GM19372 (cell line): ENCODE data around the gene ACSL5.
"Not testable (repeated sequence)": the region's sequence is repeated elsewhere in the genome, so short reads cannot be mapped to it uniquely, and the experiment has no call there.

ENCODE experiments used
- ATAC-seq: cut with Tn5 transposase; IDR thresholded peaks from one replicate; pipeline ENCODE4 v1.9.1; 2021; ENCODE audit warnings: mild to moderate bottlenecking, low read depth, moderate library complexity; ENCODE audit not compliant: unreplicated experiment

ACSL5 gene

GRCh38 chr10:112348759-112349158, 25.2 kb upstream of the ACSL5 start:
- ATAC-seq: no peak

DNA sequence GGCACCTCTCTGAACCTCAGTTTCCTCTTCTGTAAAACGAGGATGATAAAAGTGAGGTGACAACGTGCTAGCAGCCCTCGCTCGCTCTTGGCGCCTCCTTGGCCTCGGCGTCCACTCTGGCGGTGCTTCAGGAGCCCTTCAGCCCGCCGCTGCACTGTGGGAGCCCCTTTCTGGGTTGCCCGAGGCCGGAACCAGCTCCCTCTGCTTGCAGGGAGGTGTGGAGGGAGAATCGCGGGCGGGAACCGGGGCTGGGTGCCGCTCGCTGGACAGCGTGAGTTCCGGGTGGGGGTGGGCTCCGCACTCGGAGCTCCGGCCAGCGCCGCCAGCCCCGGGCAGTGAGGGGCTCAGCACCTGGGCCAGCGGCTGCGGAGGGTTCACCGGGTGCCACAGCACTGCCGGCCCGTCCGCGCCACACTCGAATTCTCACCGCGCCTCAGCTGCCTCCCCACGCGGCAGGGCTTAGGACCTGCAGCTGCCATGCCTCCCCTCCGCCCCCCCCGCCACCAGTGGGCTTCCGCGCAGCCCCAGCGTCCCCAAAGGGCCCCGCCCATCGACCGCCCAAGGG, 24.3 kb upstream of the ACSL5 start:
- no peak for ATAC-seq

GRCh38 chr10:112351146-112351545, 22.8 kb upstream of the ACSL5 start:
- no peak for ATAC-seq

GRCh38 chr10:112352044-112352443, 21.9 kb upstream of the ACSL5 start:
- no peak for ATAC-seq

- no peak for ATAC-seq
Measured at GRCh38 chr10:112353046-112353445, 20.9 kb upstream of the ACSL5 start.

DNA sequence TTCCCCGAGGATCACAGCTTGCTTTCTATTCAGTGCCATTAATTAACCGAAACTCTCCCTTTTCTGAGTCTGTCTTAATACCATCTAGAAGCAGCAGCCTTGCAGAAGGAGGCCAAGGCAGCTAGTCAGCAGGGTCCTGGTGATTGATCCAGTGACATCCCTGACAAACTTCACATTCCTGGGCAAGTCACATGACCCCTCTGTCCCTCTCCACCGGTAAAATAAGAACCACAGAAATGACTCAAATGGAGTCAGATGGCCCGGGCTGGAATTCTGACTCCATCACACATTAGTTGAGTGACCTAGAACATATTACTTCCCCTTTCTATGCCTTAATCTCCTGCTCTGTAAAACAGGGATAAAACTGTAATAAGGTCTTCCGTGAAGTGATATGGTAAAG, 17.2 kb upstream of the ACSL5 start:
- no peak for ATAC-seq

- ATAC-seq: no peak
Measured at GRCh38 chr10:112359606-112360307, 14.2 kb upstream of the ACSL5 start.

DNA sequence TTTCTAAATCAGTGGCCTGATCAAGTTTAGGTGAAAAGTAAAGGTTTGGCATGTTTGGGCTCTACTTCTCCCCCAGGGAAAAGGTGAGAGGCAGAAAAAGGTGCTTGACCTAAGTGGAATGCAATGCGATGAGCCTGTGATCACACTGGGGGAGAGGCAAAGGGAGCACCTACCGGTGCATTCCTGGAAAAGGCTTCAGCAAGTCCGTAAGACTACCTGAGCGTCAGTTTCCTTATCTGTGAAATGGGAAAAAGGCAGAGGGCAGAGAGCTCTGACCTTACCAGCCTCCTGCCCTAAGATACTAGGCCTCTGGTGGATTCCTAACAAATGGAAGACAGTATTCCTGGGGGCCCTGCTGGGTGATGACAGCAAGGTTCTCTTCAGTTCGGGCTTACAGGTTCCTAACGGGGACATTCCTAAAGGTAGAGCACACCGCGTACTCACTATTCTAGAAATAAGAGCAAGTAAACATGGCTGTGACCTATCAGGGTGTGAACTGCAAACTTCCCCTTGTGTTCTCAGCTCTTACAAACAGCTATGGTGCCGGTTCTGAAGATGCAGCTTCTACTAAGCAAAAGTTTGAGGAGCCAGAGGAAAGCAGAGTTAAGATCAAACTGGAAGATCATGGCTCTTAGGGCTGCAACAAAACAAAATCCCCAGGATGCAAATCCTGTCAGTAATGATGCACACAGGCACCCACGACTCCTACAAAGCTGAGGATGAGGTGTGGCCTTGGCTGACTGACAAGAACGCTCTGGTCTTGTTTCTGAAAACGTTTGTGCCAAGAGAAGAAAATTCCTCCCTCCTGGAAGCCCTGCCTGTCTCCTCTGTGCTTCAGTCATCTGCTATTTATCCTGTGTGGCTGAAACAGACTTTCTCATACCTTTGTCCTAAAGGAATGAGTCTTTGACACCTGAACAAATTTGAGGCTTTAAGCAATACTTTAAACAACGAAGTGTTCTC, 13.3 kb upstream of the ACSL5 start:
- ATAC-seq: no peak

- ATAC-seq: no peak
Measured at GRCh38 chr10:112361951-112362751, 11.8 kb upstream of the ACSL5 start.

- no peak for ATAC-seq
Measured at GRCh38 chr10:112362833-112363232, 11.1 kb upstream of the ACSL5 start.

DNA sequence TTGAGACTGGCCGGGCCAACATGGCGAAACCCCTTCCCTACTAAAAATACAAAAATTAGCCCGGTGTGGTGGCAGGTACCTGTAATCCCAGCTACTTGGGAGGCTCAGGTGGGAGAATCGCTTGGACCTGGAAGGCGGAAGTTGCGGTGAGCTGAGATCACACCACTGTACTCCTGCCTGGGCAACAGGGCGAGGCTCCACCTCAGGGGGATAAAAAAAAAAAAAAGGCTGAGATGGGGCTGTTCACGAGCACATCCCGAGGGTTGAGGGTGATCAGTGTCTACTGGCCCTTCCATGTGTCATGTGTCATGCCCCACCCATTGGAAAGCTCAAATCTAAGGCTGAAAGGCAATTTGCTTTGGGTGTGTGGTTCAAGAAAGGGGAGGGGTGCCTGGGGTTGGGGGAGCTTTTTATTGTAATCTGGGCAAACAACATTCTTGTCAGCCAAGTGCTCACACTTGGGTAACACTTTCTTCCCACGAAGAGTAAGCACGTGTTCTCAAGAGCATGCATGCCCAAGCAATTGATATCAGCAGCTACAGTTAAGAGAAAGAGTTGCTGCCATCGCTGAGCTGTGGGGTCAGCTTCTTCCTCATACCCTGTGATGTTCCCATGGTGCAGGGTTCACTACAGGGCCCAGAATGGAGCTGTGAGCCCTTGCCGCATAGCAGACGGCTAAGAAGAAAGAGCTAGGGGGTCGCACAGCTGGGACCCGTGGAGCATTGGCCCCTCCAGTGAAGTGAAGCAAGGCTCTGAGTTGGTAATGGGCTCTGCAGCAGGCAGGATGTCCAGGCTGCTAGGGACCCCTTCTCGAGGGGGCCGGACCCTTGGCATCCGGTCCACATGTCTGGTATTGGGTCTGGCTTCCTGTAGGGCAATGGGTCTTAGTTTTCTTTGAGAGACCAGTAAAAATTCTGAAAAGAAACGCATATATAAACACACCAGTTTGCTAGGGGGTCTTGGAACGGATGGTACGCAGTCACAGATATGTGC, 9.9 kb upstream of the ACSL5 start:
- no peak for ATAC-seq

DNA sequence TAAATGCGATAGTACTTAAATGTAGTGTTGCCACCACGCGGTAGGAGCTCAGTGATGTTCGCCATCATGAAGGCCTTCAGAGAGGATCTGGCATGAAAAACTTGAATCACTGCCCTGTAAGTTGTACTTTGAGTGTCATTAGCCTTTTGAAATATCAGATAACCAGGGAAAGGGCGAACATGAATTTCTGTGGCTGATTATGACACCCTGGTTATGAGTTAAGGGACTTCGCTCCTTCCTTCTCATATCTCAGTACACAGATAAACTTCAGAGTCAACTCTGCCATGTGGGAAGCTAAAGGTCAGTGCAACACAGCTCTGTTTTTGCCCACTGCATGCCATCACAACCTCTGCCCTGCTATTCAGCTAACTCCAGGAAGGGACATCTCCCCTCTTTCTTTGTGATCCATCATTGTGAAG, 8.9 kb upstream of the ACSL5 start:
- no peak for ATAC-seq

GRCh38 chr10:112365451-112365850, 8.5 kb upstream of the ACSL5 start:
- ATAC-seq: no peak

GRCh38 chr10:112366992-112367391, 6.9 kb upstream of the ACSL5 start:
- no peak for ATAC-seq

- no peak for ATAC-seq
Measured at GRCh38 chr10:112367516-112367915, 6.4 kb upstream of the ACSL5 start.

DNA sequence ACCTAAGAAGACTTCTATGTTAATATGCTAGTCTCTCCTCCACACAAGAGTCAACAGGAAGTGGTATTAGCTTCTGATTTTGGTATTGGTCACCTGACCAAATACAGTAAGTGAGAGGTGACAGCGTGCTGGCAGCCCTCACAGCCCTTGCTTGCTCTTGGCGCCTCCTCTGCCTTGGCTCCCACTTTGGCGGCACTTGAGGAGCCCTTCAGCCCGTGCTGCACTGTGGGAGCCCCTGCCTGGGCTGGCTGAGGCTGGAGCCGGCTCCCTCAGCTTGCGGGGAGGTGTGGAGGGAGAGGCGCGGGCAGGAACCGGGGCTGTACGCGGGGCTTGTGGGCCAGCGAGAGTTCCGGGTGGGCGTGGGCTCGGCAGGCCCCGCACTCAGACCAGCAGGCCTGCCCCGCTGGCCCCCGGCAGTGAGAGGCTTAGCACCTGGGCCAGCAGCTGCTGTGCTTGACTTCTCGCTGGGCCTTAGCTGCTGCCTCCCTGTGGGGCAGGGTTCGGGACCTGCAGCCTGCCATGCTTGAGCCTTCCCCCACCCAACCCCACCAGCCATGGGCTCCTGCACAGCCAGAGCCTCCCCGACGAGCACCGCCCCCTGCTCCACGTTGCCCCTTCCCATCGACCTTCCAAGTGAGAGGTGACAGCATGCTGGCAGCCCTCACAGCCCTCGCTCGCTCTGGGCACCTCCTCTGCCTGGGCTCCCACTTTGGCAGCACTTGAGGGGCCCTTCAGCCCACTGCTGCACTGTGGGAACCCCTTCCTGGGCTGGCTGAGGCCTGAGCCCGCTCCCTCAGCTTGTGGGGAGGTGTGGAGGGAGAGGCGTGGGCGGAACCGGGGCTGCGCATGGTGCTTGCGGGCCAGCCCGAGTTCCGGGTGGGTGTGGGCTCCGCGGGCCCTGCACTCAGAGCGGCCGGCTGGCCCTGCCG, 4.2 kb upstream of the ACSL5 start:
- peak; percentile 85 for ATAC-seq

DNA sequence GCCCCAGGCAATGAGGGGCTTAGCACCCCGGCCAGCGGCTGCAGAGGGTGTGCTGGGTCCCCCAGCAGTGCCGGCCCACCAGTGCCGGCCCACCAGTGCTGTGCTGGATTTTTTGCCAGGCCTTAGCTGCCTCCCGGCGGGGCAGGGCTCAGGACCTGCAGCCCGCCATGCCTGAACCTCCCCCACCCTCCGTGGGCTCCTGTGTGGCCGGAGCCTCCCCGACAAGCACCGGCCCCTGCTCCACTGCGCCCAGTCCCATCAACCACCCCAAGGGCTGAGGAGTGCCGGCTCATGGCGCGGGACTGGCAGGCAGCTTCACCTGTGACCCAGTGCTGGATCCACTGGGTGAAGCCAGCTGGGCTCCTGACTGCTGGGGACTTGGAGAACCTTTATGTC, 3.5 kb upstream of the ACSL5 start:
- no peak for ATAC-seq

DNA sequence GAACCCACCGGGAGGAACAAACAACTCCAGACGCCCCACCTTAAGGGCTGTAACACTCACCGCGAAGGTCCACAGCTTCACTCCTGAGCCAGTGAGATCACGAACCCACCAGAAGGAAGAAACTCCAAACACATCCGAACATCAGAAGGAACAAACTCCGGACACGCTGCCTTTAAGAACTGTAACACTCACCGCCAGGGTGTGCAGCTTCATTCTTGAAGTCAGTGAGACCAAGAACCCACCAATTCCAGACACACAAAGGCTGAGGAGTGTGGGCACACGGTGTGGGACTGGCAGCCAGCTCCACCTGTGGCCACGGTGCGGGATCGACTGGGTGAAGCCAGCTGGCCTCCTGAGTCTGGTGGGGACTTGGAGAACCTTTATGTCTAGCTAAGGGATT, 2.6 kb upstream of the ACSL5 start:
- ATAC-seq: not testable (repeated sequence)
